Epidermal melanocyte (primary cell): ENCODE data around the gene PTPN3.

Experiments
- DNase-seq: peaks from one replicate; pipeline ENCODE4 v3.0.0; 2011; ENCODE audit warnings: low spot score; ENCODE audit not compliant: insufficient read length

PTPN3 gene

DNA sequence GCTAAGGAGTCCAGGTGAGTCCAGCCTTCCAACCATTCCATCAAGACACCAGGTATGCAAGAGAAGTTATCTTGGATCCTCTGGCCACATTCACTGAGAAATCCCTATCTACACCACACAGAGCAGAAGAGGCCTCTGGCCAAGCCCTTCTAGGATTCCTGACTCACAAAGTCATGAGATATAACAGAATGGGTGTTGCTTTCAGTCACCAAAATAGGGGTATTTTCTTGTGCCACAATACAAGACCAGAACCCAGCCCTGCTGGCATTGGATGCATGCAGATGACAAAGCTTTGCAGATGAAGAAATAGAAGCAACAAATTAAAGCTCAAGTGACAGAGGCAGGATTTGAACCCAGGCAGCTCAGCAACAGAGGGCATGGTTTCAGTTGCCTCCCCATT is 73.5 kb downstream of the PTPN3 start:
- no peak for DNase-seq

DNA sequence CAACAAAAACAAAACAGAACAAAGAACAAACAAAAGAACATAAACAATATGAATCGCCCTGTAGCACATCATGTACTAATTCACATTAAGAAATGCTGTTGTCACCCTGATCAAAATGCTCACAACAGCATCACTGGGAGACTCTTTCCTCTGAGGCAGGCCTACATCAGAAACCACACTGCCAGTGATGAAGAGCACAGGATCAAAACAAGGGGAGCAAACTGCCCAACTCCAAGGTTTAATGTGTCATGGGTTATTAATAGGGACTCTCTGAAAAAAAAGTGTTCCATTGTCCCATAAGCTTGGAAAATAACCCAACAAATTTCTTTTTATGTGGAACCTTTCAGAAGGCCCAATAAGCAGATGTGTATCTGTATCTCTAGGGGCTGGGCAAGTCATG is 74.2 kb downstream of the PTPN3 start:
- DNase-seq: no peak

DNA sequence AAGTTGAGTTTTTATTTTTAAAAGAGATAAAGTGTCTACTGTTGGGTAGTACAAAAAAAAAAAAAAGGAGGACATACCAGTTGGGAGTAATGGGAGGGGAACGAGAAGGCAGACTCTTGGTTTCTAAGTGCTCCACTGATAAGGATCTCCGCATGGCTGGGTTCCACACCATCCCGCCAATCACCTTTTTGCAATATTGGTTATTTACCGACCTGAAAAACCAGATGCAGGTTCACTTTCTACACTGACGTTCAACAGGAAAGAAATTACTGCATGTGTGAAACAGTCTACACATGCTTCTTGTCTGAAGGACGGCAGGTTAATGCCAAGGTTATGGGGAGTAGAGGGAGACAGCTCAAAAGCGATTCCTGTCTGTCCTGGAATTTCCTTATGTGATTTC is 75.5 kb downstream of the PTPN3 start:
- no peak for DNase-seq

DNA sequence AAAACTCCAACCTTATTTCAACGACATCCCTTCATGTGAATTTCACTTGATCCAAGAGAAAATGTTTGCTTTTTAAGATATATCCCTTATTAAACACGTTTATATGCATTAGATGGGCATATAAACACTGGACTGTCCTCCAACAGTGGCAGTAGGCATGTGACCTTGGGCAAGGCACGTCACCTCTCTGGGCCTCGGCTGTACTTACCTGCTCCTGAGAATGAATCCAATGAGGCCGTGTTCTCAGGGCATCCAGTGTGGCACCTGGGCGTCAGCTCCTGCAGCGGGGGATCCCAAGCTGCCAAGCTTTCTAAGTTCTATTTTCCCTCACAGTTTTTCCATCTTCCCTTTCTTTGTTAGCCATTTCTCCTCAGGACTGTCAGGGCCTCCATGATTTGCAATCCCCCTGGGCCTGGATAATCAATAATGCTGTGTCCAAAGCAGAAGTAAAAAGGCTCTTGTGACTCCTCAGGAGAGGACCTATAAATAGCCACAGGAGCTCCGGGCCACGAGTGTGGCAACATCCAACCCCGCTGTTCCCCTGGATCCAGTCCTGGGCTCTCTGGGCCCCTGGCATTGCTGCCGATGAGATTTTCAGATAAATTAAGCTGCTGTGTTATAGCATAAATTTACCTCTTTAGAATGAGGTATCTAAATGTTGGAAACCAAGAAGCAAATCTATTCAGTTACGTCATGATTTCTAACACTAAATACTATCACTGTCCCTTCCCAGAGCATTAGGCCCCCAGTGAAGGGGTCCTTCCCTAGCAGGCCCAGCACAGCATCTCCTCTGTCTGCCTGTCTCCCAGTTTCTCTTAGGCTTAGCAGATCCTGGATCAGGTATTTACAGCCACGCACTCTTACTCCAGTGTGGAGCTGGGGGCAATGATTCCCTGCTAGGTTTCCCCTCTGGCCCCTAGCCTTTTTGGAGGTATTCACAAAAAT is 76.8 kb downstream of the PTPN3 start:
- no peak for DNase-seq

DNA sequence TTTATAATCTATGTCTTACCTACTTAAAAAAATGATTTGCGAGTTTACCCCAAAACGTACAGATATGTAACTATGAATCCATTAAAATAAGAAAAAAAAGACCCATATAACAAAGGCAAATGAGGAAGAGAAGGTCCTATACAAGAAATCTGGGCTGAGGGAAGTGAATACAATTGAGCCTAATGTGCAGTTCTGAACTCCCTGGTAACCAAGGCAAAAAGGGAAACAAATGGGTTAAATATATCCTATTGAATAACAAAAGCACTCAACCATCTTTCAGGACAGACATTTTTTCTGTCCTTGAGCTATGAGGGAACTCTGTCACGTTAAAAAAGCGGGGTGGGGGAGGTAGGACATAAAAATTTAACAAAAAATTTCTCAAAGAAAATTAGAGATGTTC is 78.6 kb downstream of the PTPN3 start:
- DNase-seq: no peak

DNA sequence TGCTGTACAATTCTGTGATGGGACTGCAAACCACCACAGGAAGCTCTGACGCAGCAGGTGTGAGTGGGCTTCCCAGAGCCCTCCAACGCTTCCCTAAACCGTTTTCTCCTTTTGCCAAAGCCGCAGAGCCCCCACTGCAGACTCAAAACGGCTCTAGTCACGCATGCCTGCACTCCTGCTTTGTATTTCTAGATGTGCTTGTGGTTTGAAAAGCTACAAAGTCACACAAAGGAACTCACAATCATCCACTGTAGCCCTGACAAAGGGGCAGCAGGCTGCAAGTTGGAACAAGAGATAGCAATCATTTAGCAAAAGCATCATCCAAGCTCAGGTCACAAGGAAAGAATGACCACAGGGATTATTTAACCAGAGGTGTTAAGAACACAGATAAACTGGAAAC is 79.3 kb downstream of the PTPN3 start:
- DNase-seq: no peak

DNA sequence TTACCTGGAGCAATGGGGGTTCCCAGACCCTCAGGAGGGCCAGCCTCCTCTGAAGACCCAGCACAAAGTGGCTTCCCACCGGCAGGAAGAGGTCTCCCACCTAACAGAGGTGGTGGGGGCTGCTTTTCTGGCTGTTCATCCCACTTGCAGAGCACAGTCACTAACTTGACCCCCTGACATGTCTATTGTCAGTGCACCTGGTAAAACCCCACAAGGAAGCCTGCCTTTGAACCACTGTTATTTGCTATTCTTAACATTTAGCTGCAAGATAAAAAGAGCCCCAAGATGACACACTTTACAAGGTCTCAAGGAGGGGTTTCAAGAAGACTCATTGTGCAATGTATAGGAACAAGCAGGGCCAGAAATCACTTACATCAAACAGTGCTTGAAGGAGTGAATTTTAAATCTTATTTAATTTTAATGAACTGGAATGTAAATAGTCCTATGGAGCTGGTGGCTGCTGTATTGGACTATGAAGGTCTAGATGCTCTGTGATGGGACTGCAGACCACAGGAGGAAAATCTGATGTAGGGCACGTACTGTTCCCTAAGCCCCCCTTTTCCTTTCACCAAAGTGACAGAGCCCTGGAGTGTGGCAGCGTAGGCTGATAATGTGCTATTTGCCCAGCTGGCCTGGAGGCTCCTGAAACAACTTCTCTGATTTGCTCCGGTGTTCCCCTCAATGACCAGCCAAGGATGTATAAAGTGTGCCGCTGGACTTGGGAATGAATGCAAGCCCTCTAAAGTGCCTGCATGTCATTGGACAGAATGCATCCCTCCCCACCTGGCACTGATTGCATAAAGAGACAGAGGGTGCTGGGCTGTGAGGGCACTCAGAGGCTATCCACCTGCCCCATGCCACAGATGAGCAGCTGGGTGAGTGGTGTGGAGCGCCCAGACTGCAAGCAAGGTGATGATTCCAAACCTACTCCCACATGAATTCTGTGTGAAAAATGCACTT is 80.2 kb downstream of the PTPN3 start:
- no peak for DNase-seq

DNA sequence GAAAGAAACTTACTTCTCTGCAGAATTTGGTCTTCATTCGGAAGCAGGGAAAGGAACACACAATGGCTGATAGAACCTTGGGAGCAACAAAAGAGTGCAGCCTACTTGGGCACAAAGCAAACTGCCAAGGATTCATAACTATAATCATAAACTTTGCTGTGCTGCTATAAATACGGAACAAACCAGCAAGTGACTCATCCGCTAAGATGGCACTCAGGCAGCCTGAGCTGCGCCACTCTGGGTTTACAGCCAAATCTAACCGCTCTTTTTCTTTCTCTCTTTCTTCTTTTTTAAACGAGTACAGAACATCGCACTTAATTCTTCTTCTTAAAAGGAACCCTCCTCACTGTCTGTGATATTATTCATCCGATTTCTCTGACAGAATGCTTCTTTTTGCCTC is 81.1 kb downstream of the PTPN3 start:
- no peak for DNase-seq

DNA sequence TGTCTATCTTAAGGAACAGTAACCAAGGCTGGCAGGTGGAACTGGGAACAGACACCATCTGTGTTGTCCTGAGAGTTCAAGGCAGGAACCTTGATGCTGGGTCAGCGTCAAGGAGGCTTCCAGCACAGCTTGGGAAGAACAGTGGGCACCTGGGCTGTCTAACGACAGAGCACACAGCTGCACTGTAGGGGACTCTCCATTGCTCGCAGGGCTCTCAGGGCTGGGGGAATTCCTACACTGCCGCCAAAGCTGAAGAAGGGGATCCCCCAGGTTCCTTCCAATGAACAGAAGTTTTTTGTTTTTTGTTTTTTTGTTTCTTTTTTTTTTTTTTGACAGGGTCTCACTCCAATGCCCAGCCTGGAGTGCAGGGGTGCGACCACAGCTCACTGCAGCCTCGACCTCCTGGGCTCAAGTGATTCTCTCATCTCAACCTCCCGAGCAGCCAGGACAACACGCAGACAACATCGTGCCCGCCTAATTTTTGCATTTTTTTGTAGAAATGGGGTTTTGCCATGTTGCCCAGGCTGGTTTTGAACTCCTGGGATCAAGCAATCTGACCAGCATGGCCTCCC is 81.9 kb downstream of the PTPN3 start:
- DNase-seq: no peak

DNA sequence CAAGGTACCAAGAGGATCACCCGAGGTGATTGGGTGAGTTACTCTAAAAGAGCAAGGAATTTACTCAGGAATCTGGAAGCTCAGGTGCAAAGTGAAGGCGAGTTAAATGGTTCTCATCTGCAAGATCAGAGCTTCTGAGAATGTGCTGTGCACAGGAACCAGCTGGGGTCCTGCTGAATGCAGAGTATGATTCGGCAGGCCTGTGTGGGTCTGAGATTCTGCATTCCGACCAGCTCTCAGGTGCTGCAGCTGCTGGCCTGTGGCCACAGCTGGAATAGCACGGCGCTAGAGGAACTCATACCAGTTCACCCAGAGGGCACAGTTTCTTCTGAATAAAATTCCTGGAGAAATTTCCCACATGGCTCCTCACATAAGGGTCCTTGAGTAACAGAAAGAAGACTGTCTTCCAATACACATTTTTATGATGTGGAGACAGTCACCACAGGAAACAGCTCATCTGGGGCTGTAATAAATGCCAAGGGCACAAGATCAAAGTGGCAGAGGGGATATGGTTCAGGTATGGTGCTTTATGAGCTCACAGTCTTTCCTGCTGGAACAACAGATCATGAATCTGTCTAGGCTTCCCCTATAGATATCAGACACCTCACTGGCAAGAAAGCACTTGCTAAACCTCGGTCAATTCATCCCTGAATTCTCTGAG is 83.9 kb downstream of the PTPN3 start:
- DNase-seq: no peak

DNA sequence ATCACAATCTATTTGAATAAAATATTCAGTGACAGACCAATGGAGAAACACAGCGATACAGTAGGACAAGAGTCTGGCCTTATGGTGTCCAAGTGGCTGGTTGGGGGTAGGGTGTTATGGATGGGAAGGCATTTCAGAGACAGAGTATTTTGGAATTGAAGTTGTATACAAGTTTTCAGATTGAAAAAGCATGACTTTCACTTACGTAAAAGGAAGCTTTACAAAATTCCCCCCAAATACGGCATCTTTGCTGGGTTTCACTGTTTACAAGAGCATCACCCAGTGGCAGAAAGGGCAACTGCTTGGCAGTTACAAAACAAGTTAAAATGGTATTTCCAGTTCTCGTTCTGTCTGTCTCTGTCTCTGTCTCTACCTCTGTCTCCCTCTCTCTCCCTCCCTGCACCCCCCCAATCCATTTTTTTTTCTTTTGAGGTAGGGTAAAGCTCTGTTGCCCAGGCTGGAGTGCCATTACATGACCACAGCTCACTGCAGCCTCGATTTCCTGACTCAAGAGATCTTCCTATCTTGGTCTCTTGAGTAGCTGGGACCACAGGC is 86.2 kb downstream of the PTPN3 start:
- no peak for DNase-seq

DNA sequence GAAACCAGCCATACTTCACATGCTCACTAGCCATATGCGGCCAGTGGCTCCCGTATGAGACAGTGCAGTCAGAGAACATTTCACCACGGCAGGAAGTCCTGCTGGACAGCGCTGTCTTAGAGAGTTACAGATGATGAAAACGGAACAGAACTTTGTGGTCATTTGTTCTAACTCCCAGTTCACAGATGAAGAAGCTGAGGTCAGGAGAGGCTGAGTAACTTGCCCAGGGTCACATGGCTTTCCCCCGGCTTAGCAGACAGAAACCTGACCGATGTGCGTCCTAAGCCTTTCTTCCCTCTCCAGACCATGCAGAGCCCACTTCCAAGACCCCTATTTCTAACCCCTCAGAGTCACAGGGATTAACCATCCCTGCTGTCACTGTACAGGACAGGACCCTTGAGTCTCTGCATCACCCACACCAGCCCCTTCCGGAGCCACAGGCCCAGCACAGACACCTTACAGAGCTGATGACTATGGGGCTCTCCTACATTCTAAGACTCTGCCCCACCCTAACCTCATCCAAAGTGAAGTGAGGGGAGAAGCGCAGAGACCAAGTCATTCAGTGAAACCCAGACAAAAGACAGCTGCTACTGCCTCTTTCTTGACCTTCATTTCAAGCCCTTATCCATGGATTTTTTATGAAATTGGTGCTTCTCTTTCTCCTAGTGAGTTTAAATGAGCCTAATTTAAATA is 86.9 kb downstream of the PTPN3 start:
- DNase-seq: no peak

DNA sequence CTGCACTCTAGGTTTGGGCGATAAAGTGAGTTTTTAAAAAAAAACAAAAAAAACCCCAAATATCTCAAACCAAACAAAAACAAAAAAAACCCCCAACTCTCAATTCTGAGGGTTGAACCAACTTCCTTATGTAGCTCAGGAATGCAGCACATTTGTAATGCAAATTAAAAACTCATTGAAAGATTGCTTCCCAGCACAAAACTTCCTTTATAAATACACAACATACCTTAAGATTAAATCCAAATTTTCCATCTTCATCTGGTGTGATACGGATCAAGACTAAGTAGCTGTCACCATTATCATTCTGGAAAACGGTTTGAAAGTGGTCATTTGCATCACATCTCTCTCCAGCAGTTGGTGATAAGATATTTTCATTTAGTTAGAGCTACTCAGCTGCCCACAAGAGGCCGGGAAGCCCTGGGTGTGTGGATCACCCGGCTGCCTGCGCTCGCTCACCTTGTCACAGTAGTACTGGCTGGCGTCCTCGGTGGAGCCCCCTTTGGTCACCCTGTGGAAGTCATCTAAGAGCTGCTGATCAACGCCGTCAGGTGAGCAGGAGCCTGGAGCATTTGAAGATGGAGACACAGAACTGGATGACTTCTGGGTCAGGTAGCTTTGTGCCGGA is 88.2 kb downstream of the PTPN3 start:
- DNase-seq: no peak

DNA sequence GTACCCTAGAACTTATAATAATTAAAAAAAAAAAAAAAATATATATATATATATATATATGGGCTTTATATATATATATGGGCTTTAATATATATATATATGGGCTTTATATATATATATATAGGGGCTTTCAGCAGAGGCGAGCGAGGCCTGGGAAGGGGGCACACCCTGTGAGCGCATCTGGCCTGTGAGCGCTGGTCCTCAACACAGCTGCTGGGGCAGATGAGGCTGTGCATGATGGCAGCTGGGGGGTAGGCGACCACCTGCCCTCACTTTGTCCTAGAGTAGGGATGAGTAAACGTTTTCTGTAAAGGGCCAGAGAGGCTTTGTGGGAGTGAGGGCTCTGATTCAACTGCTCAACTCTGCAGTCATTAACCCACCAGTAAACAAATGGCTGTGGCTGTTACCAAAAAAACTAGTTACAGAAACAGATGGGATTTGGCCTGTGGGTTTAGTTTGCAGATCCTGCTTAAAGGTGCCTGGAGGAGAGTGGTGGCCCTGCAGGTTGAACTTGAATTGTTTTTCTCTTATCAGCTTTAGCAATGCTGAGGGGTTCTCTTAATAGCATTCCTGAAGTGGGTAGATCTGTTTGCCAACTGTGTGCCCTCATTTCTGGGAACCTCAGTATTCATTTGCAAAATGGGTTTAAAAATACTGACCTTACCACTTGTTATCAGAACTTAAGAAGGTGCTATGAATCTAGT is 89.2 kb downstream of the PTPN3 start:
- DNase-seq: no peak

DNA sequence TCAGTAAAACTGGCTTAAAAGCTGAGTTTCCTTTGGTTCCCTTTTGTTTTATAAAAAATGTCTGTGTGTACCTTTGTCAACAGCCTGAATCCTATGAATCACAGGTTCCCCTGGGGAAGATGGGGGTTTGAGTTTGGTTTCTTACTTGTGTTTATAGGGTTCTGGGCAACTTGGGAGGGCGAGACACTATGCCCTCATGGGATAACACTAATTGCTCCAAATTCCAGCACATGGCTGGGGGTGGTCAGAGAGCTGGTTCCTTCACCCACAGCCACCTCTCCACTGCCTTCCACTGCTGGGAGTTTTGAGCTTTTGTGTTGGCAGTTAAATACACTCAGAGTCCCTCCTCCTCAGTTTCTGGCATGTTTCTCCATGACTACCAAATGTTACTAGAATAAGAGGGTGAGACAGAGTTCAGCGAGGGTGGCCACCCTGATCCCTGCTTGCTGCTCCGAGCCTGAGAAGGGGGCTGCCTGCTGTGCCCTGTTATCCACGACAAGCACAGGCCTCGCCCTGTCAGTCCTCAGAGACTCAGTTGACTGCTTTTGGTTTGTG is 94.3 kb downstream of the PTPN3 start:
- no peak for DNase-seq

DNA sequence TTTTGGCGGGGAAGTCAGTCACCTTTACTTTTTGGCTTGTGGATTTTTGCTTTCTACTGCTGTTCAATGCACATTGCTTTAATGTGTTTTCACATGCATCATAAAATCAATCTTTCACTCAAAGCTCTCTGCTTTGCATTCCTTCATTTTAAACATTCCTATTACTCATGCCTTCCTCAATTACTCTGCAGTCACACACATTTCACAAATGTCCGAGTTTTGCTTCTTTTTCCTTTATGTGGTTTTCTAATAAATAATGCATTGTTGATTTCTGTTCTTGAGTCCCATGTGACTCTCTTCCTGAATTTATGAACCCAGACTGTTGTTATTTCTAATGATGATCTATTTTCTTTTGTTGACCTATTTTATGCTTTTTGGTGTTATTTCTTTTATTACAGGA is 95.0 kb downstream of the PTPN3 start:
- DNase-seq: no peak

DNA sequence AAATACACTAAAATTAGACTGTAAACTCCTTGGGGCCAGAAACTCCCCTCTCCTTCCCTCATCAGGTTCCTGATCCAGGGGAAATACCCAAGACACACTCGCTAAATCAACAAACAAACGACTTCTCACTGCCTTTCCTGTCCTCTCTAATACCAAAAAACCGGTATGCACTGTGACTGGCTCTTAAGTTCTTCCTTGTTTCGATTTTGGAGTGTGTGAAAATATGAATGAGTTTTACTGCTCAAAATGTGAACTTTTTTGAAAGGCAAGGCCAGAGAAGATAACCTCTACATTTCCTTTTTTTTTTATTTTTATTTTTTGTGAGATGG is 96.2 kb downstream of the PTPN3 start:
- no peak for DNase-seq

DNA sequence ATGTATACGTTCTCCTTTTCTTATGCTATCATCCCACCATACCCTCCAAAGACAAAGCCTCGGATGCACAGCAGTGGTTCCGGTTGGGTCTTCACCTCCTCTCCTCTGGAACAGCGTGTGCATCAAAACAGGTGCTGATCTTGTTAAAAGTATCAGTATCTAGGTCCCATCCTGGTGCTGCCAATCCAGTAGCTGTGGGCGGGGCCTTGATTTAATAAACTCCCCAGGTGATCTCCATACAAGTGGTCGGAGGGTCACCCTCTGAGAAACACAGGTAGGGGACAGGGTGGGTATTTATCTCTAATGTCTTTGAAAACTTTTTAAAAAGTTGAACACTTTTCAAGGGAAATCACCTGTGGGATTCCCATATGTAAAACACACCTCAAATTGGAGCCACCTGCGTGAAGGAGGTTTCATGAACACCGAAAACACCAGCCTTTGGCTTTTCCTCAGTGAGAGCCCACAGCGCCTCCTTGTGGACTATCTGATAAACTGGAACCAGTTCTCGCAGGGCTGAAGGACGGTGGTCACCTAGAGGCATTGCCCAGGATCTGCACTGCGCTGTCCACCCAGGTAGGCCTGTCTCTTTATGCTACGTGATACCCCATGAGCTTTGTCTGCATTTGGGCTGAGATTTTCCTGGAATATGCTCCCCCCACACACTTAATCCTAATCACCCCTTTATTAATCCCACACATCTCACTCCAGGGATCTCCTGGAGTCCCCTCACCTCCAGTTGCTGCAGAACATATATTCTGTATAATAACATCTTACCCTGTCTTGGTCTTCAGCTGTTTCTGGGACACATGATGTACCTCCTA is 96.7 kb downstream of the PTPN3 start:
- DNase-seq: no peak
